DND-41 (cell line): ENCODE measurements around the gene ERBB4.

Experiments
- ATAC-seq: fragments of 200-7000 bp; cut with Tn5 transposase; 3 replicates; pipeline ENCODE4 v1.9.1; 2021; ENCODE audit warnings: low read depth; ENCODE audit not compliant: insufficient read depth
- DNase-seq: peaks from one replicate; pipeline ENCODE4 v3.0.0-alpha.2; 2020
- H2AFZ ChIP-seq: 2 replicates; pipeline ENCODE4 v1.6.0; 2012; ENCODE audit warnings: low read depth, low read length
- H3K27ac ChIP-seq: 2 replicates; pipeline ENCODE4 v1.5.1; 2012; ENCODE audit warnings: low read length, inconsistent platforms
- H3K27me3 ChIP-seq: fragments of 200-600 bp; sonication (generic); 2 replicates; pipeline ENCODE4 v1.6.0; 2012; ENCODE audit warnings: low read length, mild to moderate bottlenecking, inconsistent platforms; ENCODE audit not compliant: insufficient read depth, poor library complexity
- H3K36me3 ChIP-seq: 2 replicates; pipeline ENCODE4 v1.5.1; 2012; ENCODE audit warnings: low read length, inconsistent platforms; ENCODE audit not compliant: insufficient read depth
- H3K4me1 ChIP-seq: 2 replicates; pipeline ENCODE4 v1.5.1; 2012; ENCODE audit warnings: mild to moderate bottlenecking, low read length; ENCODE audit not compliant: insufficient read depth
- H3K4me2 ChIP-seq: 2 replicates; pipeline ENCODE4 v1.6.0; 2012; ENCODE audit warnings: mild to moderate bottlenecking, moderate library complexity, low read length, inconsistent platforms; ENCODE audit not compliant: insufficient read depth
- H3K4me3 ChIP-seq, 2 experiments: fragments of 200-600 bp in 1 of 2; shearing (Covaris generic) in 1 of 2; 2 replicates each; pipeline ENCODE4 v1.5.1; 2012 to 2016; ENCODE audit warnings: inconsistent platforms in 2 of 2, low read length in 2 of 2, mild to moderate bottlenecking in 2 of 2, low read depth in 1 of 2, moderate library complexity in 1 of 2
- H3K79me2 ChIP-seq: 2 replicates; pipeline ENCODE4 v1.6.0; 2012; ENCODE audit warnings: low read length, inconsistent platforms; ENCODE audit not compliant: insufficient read depth
- H3K9ac ChIP-seq: 2 replicates; pipeline ENCODE4 v1.6.0; 2012; ENCODE audit warnings: low read depth, mild to moderate bottlenecking, inconsistent platforms, low read length, moderate library complexity
- H3K9me3 ChIP-seq: 2 replicates; pipeline ENCODE4 v1.5.1; 2012; ENCODE audit warnings: low read length, moderate library complexity, mild to moderate bottlenecking, inconsistent platforms; ENCODE audit not compliant: insufficient read depth, severe bottlenecking
- H4K20me1 ChIP-seq: 2 replicates; pipeline ENCODE4 v1.6.0; 2012; ENCODE audit warnings: low read length; ENCODE audit not compliant: insufficient read depth
- EZH2 ChIP-seq: IDR thresholded peaks from 3 replicates; pipeline ENCODE4 v1.6.1; 2012; ENCODE audit warnings: borderline replicate concordance, low read depth, mild to moderate bottlenecking, moderate library complexity, low read length, inconsistent platforms; ENCODE audit not compliant: severe bottlenecking
- TF ChIP-seq, protein P1 (sequence below): IDR thresholded peaks from 2 replicates; pipeline ENCODE4 v1.5.1; 2012; ENCODE audit warnings: borderline replicate concordance, low read length, moderate library complexity, mild to moderate bottlenecking; ENCODE audit not compliant: poor library complexity, severe bottlenecking; ENCODE audit errors: extremely low read depth

Gene ERBB4

DNA sequence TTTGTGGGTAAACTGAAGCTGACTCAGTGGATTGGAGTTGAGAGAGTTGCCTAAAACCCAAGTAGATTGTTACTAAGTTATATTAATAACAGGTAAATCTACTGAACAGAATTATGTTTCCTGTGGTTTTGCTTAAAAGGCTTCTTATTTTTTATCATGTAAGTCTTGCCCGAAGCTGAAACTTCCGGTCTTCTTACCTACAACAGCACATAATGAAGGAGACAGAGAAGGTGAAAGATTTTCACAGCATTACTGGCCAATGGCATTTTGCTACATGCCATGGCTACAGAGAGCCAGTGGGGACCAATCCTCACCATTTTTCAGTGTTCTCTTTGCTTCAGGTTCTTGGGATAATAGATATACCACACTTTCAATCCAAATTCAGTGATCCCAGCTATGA is 220.0 kb downstream of the ERBB4 start:
- TF ChIP-seq, protein P1, sequence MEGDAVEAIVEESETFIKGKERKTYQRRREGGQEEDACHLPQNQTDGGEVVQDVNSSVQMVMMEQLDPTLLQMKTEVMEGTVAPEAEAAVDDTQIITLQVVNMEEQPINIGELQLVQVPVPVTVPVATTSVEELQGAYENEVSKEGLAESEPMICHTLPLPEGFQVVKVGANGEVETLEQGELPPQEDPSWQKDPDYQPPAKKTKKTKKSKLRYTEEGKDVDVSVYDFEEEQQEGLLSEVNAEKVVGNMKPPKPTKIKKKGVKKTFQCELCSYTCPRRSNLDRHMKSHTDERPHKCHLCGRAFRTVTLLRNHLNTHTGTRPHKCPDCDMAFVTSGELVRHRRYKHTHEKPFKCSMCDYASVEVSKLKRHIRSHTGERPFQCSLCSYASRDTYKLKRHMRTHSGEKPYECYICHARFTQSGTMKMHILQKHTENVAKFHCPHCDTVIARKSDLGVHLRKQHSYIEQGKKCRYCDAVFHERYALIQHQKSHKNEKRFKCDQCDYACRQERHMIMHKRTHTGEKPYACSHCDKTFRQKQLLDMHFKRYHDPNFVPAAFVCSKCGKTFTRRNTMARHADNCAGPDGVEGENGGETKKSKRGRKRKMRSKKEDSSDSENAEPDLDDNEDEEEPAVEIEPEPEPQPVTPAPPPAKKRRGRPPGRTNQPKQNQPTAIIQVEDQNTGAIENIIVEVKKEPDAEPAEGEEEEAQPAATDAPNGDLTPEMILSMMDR, result no peak
- TF ChIP-seq EZH2, result no peak
- H4K20me1 ChIP-seq, result no peaks in the 10 kb centered on the region
- no peak overlapping the region for H3K4me2 ChIP-seq
- no peak overlapping the region for H3K9ac ChIP-seq
- H3K27me3 ChIP-seq, result no peaks in the 10 kb centered on the region
- no peaks in the 10 kb centered on the region for H3K9me3 ChIP-seq
- no peaks in the 10 kb centered on the region for H3K36me3 ChIP-seq
- no peak for DNase-seq
- no peak overlapping the region for H3K27ac ChIP-seq
- no peaks in the 10 kb centered on the region for H3K4me1 ChIP-seq
- ATAC-seq, result no peak
- no peak overlapping the region for H2AFZ ChIP-seq
- no peaks in the 10 kb centered on the region for H3K79me2 ChIP-seq
- H3K4me3 ChIP-seq, result no peak overlapping the region

DNA sequence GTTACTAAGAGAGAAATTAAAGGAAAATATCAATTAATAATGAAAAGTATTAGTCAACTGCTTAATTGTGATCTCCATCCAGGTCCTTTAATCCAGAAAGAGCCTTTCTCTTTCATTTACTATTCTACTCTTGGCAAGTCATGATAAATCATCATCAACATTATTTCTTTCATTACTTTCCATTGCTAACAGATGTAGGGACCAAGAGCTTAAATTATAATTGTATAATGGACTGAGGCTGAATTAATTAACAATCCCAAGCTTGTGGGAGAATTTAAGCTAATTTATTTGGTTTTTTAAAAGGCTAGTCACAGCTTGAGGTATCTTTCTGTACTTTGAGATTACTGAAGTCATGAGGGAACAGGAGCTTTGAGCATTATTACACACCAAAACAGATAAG is 223.9 kb downstream of the ERBB4 start:
- Histone ChIP-seq H3K27me3 (no peaks in the 10 kb centered on the region), H3K27ac (no peak overlapping the region), H4K20me1 (no peaks in the 10 kb centered on the region), H3K4me2 (no peak overlapping the region), H2AFZ (no peak overlapping the region), H3K36me3 (no peaks in the 10 kb centered on the region), H3K79me2 (no peaks in the 10 kb centered on the region), H3K4me3 (no peak overlapping the region), H3K9me3 (no peaks in the 10 kb centered on the region), H3K4me1 (no peaks in the 10 kb centered on the region), H3K9ac (no peak overlapping the region)
- ATAC-seq (no peak), DNase-seq (no peak)
- TF ChIP-seq EZH2, result no peak
- TF ChIP-seq, protein P1, result no peak

DNA sequence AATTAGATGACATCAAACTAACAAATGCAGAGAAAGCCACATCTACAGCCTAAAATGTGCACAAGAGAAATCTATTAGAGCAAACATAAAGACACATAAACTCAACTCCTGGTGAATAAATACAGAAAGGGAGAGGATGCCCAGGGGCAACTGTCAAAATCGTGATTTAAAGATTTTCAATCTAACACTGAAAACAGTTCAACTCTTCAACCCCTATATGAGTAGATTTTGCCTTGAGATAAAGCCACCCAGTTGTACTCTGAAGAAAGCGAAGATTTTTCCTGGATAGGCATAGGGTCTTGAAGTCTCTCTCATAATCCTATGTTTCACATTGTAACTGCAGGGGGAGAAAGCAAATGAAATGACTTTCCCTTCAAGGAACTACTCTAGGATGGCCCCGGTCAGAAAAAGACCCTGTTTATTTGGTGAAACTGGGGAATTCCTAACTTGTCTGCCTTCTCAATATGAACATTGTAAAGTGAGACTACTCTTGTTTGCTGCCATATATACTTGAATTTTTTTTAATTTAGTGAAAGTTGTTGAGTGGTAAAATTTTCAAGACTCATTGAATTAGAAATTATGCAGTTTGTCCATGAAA is 226.7 kb downstream of the ERBB4 start:
- ATAC-seq, result no peak
- H3K79me2 ChIP-seq, result no peaks in the 10 kb centered on the region
- no peak overlapping the region for H3K4me3 ChIP-seq
- no peaks in the 10 kb centered on the region for H3K4me1 ChIP-seq
- no peak overlapping the region for H3K9ac ChIP-seq
- H3K27me3 ChIP-seq, result no peaks in the 10 kb centered on the region
- H3K9me3 ChIP-seq, result no peaks in the 10 kb centered on the region
- no peak overlapping the region for H3K27ac ChIP-seq
- no peak for DNase-seq
- no peaks in the 10 kb centered on the region for H3K36me3 ChIP-seq
- TF ChIP-seq EZH2, result no peak
- TF ChIP-seq, protein P1, result no peak
- H3K4me2 ChIP-seq, result no peak overlapping the region
- no peak overlapping the region for H2AFZ ChIP-seq
- H4K20me1 ChIP-seq, result no peaks in the 10 kb centered on the region
